Right forelimb (tissue), 1 donor: ENCODE measurements around the gene NFAM1.
A peak's percentile ranks its signal among the peaks of the same experiment; 100 is the strongest.

ENCODE experiments used
- DNase-seq: peaks from one replicate; pipeline ENCODE4 v3.0.0-alpha.2; 2018

NFAM1 gene

GRCh38 chr22:42380769-42381551 is 51.2 kb downstream of the NFAM1 start:
- DNase-seq, result peak; percentile 58

GRCh38 chr22:42379966-42380537 is 52.2 kb downstream of the NFAM1 start:
- no peak for DNase-seq

GRCh38 chr22:42376711-42377554 is 55.3 kb downstream of the NFAM1 start:
- DNase-seq, result peak; percentile 79

GRCh38 chr22:42375982-42376381 is 56.2 kb downstream of the NFAM1 start:
- DNase-seq, result no peak

GRCh38 chr22:42372976-42373375 is 59.2 kb downstream of the NFAM1 start:
- DNase-seq, result no peak

- DNase-seq, result no peak
These were observed 60.7 kb downstream of the NFAM1 start for GRCh38 chr22:42371501-42371900.

- no peak for DNase-seq
These were observed 61.1 kb downstream of the NFAM1 start for GRCh38 chr22:42371099-42371498.

GRCh38 chr22:42369250-42370041 is 62.8 kb downstream of the NFAM1 start:
- DNase-seq, result peak; percentile 88

- DNase-seq, result no peak
These were observed 63.6 kb downstream of the NFAM1 start for GRCh38 chr22:42368379-42369249.

GRCh38 chr22:42367980-42368378 is 64.2 kb downstream of the NFAM1 start:
- DNase-seq, result no peak

GRCh38 chr22:42366806-42367581 is 65.2 kb downstream of the NFAM1 start:
- DNase-seq, result peak; percentile 69

- DNase-seq, result no peak
These were observed 66.1 kb downstream of the NFAM1 start for GRCh38 chr22:42365942-42366695.

- peak; percentile 71 for DNase-seq
These were observed 66.9 kb downstream of the NFAM1 start for GRCh38 chr22:42365111-42365865.

GRCh38 chr22:42364604-42365110 is 67.5 kb downstream of the NFAM1 start:
- DNase-seq, result peak; percentile 77

GRCh38 chr22:42363892-42364291 is 68.3 kb downstream of the NFAM1 start:
- DNase-seq, result no peak

- no peak for DNase-seq
These were observed 70.7 kb downstream of the NFAM1 start for GRCh38 chr22:42361523-42361922.

GRCh38 chr22:42360348-42360747 is 71.9 kb downstream of the NFAM1 start:
- no peak for DNase-seq

GRCh38 chr22:42358643-42359558 is 73.3 kb downstream of the NFAM1 start:
- no peak for DNase-seq
